Body of pancreas (tissue), 4 donors: ENCODE measurements around the gene AUTS2.

Experiments
- CTCF ChIP-seq, 7 experiments: fragments of 450-650 bp in 4 of 7; fragments of 200-600 bp in 3 of 7; sonication (generic) in 3 of 7; IDR thresholded peaks; one replicate each; pipeline ENCODE4 v1.5.1; 2016 to 2019; ENCODE audit warnings: antibody characterized with exemption in 7 of 7
- POLR2A ChIP-seq, 3 donors: fragments of 450-650 bp; IDR thresholded peaks; one replicate each; pipeline ENCODE4 v1.6.1; 2016; ENCODE audit warnings: antibody characterized with exemption in 3 of 3, mild to moderate bottlenecking in 2 of 3

- no peak for TF ChIP-seq CTCF (IDR thresholded peaks at IDR 0.05)
- TF ChIP-seq POLR2A (IDR thresholded peaks at IDR 0.05): no peak
Measured at GRCh38 chr7:70408891-70409290, 810.6 kb downstream of the AUTS2 start.
